ENCODE data around the gene ZBTB7C. TPM values are rescaled to one million over a fixed set of nuclear protein-coding genes. Genes with fewer than 3 reads are reported as not detected.

The ZBTB7C gene
- total RNA-seq, 1 experiment from 2014 or later: 0.33 TPM

GRCh38 chr18:48034651-48035555 lies 374.3 kb downstream of the ZBTB7C start:
- Histone ChIP-seq H3K79me2 (ENCODE audit: insufficient read depth, low read length) (no peaks in the 10 kb centered on the region), H3K27ac (ENCODE audit: insufficient read length, low read depth, low read length) (no peak overlapping the region), H2BK5ac (ENCODE audit: insufficient read length, low read length) (no peak overlapping the region), H3K27me3 (ENCODE audit: insufficient read depth, low read length) (no peaks in the 10 kb centered on the region), H3K4me2 (ENCODE audit: insufficient read depth, insufficient read length, low read length) (no peak overlapping the region), H2BK15ac (ENCODE audit: low read depth, low read length) (no peak overlapping the region), H2BK20ac (ENCODE audit: low read depth, low read length, poor library complexity, severe bottlenecking) (no peak overlapping the region), H3K23me2 (ENCODE audit: insufficient read length, low read depth, low read length, poor library complexity, severe bottlenecking) (no peaks in the 10 kb centered on the region), H4K20me1 (ENCODE audit: control insufficient read depth, insufficient read depth, insufficient read length) (no peaks in the 10 kb centered on the region), H4K8ac (replicated peaks; ENCODE audit: insufficient read length, low read depth, low read length) (no peak overlapping the region), H3K18ac (ENCODE audit: insufficient read length, low read depth, low read length) (no peak overlapping the region), H4K91ac (ENCODE audit: insufficient read length, low read depth, low read length) (no peak overlapping the region), H3K56ac (ENCODE audit: insufficient read length, low read depth, low read length) (no peak overlapping the region), H3K4me1 (ENCODE audit: insufficient read depth, low read length) (no peaks in the 10 kb centered on the region), H3K9me3 (ENCODE audit: control insufficient read depth, low read depth, low read length) (no peaks in the 10 kb centered on the region), H3T11ph (ENCODE audit: low read length) (no peak overlapping the region), H3K9ac (ENCODE audit: extremely low read depth, insufficient read length, low read length) (no peak overlapping the region), H3K14ac (ENCODE audit: insufficient read depth, low read length) (no peak overlapping the region), H4K5ac (ENCODE audit: insufficient read length, low read depth, low read length) (no peak overlapping the region), H3K79me1 (ENCODE audit: insufficient read depth, low read depth, low read length, poor library complexity, severe bottlenecking) (no peaks in the 10 kb centered on the region), H2AFZ (ENCODE audit: low read length) (no peak overlapping the region), H2AK5ac (ENCODE audit: insufficient read length, low read length) (no peak overlapping the region), H2BK12ac (ENCODE audit: insufficient read length, low read depth, low read length) (no peak overlapping the region), H3K23ac (ENCODE audit: insufficient read length, low read depth, low read length) (no peak overlapping the region), H2BK120ac (ENCODE audit: low read depth, low read length, poor library complexity, severe bottlenecking) (no peak overlapping the region), H3K4ac (ENCODE audit: low read depth, low read length) (no peak overlapping the region)
- no peak overlapping the region for H3K4me3 Mint-ChIP-seq
- no peak overlapping the region; a peak in 1 of 7 replicates for H3K27ac Mint-ChIP-seq
- no peak for DNase-seq
- H3K36me3 Mint-ChIP-seq (ENCODE audit: insufficient read depth in 1 of 3, low read depth in 3 of 3): no peaks in the 10 kb centered on the region
- peaks cover 13 to 14% of the 10 kb centered on the region in 2 experiments for H3K4me1 Mint-ChIP-seq
- H3K27me3 Mint-ChIP-seq (ENCODE audit: low read depth): no peaks in the 10 kb centered on the region; the same call in none of the 2 replicates
- WGBS (ENCODE audit: extremely low coverage, insufficient read length, low lambda C conversion rate): no CpG with 5 or more reads among the region's 16 CpGs
- TF ChIP-seq CTCF (conservative IDR thresholded peaks at IDR 0.05): no peak
- no peaks in the 10 kb centered on the region for H3K9me3 Mint-ChIP-seq

Measured in H9 (cell line).